NCI-H2029 (cell line): ENCODE data around the gene DCUN1D1.

Experiments
- DNase-seq: peaks from one replicate; lab custom pipeline; 2025; lab: John Stamatoyannopoulos, UW

DCUN1D1 gene

DNA sequence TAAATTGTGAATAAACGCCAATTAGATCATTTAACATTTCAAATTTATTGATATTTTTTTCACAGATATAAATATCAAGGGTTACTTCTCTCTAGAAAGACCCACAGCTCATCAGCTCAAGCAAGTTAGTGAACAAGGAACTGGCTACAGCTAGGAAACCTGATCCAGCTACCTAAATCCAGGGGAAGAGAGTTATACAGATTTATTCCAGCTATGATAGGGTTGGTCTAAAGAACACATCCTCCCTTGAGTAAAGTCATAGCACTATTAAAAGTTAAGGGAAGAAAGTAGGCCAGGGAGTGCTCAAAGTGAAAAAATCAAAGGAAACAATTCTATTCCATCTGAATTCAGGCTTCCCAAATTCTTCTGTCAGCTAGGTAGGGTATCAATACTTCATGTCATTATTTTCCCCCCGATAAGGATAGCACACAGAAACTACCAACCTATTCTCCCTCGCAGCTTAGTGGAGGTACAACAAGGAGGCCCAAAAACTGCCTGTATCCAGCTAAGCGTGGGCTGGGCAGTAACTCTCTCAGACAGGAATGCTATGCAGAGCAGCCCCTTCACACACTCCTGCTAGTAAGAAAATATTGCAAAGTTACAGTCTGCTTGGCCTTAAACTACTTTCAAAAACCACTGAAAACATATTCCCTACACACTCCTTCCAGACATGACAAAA is 44.0 kb downstream of the DCUN1D1 start:
- DNase-seq = no peak

DNA sequence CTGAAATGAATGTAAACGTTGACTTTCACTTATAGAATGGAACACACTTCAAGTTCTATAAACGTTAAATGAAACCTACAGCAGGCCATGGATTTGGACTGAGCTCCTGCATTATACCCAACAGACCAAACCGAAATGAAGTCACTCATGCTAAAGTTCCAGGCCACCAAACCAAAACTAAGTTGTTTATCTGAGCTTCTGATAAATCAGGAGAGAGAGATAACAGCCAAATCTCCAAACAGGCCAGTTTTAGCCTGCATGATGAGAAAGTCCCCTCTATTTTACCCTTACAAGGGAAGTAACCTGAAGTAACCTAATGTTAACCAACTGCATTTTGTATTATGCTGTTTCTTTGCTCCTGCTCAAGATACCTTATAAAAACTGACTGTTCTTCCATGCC is 44.5 kb downstream of the DCUN1D1 start:
- no peak for DNase-seq

DNA sequence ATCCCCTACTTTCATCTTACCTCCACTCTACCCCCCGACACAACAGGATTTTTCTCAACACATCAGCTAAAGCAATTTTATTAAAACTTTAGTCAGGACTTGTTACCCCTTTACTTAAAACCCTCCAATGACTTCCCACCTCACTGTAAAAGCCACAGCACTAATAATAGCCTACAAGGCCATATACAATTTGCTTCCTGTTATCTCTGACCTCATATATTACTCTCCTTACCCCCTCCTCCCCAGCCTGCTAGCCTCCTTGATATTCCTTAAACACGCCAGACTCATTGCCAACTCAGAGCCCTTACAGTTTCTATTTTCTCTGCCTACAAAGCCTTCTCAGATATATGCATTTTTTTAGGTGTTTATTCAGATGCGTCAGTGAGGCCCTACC is 54.4 kb downstream of the DCUN1D1 start:
- DNase-seq = no peak

DNA sequence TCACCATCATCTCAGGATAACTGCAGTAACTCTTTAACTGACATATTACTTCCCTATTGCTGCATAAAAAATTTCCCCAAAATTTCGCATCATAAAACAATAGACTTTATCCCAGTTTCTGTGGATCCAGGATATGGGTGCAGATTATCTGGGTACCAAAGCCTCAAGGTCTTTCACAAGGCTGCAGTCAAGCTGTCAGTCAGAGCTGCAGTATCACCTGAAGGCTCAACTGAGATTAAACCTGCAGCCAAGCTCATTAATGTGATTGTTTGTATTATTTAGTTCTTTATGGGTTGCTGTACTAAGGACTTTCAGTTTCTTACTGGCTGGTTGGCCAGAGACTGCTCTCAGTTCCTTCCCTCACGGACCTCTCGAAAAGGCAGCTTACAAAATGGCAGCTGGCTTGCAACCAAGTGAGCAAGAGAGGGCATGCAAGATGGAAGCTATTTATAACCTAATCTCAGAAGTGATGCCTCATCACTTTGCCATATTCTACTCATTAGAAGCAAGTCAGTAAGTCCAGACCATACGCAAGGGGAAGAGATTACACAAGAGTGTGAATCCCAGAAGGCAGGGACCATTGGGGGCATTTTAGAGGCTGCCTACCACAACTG is 54.9 kb downstream of the DCUN1D1 start:
- no peak for DNase-seq

DNA sequence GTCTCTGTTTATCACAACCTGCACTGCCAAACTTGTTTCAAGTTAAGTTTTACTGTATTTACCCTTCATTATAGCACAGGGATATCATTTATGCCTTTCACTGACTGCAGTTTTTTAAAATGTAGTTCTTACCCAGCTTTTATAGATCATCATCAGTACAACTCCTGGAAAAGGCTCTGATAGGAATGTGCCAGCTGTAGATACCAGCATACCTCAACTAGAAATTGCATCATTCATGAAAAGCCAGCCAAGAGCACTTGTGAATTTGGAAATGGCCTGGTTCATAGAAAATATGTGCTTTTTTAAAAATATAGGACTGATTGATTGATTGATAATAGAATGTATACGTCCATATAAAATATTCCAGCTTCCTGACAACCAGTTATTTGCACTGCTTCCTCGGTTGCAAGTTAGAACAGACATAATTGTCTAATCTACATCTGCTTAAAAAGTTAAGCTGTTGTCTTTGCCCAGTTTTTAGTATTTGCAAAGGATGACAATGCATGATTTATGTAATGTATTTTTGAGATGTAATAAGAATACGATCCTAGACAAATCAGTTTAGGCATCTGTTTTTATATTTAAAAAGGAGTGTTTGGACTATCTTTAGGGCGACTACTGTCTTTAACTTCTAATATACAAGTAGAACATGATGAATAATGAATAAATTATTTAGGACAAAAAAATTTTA is 58.5 kb downstream of the DCUN1D1 start:
- DNase-seq = no peak

DNA sequence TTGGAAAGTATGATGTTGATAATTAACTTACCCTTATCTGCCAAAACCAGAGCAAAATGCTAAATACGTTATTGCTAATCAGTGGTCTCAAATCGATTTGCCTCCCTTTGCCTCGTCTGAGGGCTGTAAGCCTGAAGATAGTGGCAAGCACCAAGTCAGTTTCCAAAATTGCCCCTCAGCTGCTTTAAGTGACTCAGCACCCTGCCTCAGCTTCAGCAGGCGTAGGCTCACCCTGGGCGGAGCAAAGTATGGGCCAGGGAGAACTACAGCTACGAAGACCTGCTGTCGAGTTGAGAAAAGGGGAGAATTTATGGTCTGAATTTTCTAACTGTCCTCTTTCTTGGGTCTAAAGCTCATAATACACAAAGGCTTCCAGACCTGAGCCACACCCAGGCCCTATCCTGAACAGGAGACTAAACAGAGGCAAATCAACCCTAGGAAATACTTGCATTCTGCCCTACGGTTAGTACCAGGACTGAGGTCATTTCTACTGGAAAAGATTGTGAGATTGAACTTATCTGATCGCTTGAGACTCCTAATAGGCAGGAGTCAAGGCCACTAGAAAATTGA is 59.7 kb downstream of the DCUN1D1 start:
- DNase-seq = no peak

DNA sequence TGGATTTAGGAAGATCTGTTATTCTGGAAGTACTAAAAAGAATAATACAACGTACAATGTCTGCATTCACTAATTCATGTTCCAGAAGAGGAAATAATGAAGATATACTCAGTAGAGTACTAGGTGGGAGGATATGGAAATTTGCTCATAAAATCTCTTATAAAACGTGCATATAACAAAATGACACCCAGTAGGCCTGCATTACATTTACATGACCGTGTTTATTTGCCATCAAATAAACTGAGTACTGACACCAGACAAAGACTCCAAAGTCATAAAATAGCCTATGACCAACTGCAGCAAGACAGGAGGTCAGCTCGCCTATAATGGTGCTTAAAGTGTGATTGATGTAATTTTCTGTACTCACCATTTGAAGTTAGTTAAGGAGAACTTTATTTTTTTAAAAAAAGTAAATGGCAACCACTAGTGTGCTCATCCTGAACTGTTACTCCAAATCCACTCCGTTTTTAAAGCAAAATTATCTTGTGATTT is 60.4 kb downstream of the DCUN1D1 start:
- no peak for DNase-seq

DNA sequence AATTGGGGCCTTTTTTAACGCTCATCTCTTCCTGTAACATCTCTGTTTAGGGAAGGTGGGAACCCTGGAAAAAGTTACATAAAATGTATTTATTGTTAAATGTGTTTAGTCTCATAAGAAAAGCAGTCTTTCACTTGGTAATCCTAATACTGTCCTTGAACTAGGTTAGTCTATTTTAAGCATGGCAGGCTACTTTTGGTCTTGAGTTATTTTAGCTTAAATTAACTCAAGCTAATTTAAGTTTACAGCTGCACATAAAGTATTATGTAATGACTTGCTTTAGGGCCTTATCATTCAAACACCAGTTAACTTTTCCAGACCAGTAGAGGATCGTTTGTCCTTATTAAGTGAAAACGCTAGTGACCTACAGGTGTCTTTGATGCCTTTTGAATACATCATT is 63.2 kb downstream of the DCUN1D1 start:
- no peak for DNase-seq

DNA sequence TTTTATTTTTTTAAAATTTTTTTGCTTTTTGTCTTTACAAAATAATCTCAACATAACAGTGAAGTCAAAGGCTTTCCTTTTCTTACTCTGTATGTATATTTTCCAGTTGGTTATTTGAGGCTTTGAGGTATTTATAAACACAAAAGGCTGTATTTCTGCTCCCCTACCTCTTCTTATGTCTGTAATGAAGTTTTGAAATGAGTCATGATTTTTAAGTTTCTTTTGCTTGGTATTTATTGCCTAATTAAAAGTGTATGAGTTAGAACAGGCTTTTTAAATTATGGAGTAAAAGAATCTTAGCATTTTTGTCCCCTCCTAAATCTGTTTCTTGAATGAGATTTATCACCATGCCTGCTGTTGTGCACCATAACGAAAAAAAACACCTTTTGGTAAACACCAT is 66.0 kb downstream of the DCUN1D1 start:
- no peak for DNase-seq

DNA sequence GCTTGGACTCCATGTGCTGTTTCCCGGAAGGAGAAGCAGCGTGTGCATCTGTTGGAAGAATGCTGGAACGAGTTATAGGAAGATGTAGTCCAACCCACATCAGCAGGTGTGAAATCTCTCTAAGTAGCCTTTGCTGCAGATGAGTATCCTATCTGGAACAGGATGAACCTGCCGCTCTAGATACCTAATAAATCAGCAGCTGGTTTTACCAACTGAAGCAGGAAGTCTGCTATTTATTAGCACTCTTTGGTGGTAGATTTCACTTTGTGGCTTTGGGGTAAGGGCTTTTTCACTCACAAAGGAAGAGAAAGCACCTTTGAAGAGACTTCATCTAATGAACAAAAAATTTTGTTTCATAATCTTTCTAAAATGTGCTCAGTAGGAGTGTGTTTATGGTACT is 66.4 kb downstream of the DCUN1D1 start:
- DNase-seq = peak; percentile 75

DNA sequence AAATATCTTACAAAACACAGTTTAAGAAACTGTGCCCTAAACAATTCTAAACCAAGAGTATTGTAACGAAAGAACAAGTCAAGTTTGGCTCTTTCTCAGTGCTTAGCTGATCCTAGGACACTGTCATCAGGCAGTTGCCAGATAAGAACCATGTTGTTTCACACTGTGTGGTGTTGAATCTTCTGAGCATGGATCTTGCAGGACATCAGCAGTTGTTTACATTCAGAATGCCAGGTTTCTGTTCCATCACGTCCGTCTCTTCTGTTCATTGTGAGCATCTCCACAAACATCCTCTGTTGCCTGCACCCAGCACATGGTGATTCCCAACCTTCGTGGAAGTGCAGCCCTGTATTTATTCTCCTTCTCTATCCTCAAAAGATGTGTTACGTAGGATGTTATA is 67.9 kb downstream of the DCUN1D1 start:
- no peak for DNase-seq

DNA sequence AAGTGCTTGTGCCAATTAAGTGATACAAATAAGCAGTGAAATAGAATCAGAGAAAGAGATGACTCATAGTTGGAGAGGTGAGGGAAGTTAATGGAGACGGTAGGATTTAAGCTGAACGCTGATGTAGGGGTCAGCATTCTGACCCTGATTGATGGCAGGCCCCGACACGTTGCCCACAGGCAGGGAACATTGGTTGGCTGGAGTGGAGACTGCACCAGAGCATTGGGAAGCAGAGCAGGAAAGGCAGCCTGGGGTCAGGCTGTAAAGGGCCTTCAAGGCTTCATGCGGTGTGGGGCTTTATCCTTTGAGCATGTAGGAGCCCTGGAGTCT is 68.6 kb downstream of the DCUN1D1 start:
- no peak for DNase-seq

DNA sequence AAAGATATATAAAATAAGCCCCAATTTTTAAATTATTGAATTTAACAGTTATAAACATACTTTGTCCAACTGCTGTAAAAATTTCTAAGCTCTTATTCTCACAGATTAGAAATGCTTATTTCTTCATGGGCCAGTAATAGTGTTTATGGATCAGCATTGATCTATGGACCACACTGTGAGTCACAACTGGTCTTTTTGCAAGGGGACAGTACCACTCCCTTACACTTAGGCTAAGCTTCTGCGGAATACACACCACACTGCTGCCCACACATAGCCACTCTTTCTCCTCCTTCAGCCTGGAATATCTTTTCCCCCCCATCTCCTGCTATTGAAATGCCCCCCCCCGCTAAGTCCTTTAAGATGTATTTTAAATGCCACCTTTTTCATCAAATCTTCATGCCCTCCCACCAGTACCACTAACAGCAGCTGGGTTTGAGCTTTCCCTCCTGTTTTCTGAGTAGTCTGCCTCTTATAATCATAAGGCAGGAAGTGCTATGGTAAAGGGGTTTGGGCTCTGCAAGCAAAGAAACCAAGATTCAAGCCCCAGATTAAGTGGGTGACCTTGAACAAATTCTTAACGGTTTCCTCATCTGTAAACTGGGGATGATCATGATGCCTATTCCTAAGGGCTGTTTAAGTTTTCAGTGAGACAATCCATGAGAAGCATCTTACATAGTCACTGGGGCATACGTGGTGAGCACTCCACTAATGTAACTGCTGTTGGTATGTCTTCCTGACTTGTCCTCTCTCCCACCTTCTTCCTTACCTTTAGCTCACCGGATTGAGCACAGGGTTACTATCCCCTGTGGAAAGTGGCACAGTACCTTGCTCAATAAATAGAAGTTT is 69.2 kb downstream of the DCUN1D1 start:
- DNase-seq = no peak

DNA sequence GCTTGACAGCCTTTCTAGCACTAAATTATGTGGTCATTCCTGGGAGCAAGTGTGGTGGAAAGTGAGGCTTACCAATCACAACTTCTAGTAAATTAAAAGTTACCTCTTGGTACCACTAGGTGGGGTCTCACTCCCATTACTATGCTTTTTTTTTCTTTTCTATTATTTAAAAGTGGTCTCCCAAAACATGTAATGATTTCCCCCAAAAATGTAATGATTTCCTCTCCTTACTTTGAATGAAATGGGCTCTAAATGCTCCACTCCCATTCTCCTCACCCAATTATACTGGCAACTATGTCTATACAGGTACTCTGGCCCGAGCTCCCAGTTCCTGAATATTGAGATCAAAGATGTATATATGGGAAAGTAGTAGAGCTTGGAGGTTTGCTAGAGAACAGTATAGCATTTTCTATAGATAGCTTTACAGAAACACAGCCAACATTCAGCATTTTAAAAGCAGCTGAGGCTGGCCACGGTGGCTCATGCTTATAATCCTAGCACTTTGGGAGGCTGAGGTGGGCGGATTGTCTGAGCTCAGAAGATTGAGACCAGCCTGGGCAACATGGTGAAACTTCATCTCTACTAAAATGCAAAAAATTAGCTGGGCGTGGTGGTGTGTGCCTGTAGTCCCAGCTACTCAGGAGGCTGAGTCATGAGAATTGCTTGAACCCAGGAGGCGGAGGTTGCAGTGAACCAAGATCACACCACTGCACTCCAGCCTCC is 70.9 kb downstream of the DCUN1D1 start:
- no peak for DNase-seq

DNA sequence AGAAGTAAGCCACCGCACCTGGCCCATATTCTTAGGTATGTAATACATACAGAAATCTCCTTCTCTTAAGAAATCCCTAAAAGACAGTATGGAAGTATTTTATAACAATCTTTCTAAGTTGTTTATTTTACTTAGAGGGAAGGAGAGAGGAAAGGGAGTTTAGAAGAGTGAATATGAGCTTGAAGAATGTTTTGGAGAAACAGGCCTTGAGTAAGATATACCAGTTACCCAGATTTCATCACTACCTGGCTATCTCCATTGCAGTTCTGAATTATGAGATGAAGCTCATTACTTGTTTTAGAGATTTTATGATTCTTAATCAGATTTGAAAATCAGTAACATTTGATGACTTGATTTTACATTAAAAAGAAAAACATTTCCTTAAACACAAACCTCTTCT is 71.9 kb downstream of the DCUN1D1 start:
- DNase-seq = no peak

DNA sequence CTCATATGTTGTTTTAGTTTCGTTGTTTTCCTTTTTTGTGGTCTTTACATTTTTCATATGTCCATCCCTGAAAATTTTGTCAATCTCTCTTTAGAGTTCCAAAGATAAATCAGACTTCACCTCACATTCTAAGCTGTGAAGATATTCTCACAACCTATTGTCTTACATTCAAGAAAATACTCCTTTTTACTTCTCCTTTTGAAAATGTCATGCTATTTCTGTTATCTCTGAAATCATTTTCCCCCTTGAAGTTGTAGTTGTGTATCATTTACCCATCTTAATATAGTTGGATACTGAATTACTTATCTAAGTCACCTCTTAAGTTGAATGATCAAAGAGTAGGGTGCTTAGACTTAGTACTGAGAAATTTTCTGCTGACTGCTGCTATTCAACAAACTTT is 74.3 kb downstream of the DCUN1D1 start:
- no peak for DNase-seq

DNA sequence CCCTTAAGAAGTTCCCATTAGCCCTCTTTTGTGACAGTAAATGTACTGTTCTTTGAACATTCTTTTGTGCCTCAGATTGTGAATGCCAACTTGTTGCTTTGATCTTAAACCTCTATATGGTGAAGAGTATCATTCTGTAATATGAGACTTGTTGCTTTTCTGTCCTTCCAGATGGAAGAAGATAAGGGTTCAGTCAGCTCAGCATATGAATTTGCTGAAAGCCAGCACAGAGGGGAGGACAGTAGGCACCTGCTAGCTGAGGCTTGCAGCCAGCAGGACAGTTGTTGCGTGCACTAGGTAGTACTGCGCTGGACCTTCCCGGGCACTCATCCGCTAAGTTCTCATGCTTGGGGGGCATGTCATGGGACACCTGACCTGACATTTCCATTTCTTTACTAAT is 74.7 kb downstream of the DCUN1D1 start:
- no peak for DNase-seq

DNA sequence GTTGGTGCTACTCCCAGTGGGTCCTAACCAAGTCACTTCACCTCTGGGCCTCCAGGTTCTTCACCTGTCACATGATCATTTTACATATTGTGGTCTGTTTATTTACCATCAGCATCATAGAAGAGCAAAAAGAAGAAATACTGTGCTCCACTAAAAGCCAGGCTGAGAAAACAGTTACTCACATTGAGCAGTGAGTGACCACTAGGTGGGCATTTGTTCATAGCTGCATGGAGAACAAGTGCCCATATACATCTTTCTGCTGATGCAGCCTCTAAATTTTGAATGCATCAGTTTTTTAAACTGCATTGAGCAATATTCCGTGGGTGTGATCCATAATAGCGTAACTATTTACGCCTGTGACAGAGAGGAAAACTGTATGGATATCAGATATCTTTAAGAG is 76.2 kb downstream of the DCUN1D1 start:
- DNase-seq = no peak

DNA sequence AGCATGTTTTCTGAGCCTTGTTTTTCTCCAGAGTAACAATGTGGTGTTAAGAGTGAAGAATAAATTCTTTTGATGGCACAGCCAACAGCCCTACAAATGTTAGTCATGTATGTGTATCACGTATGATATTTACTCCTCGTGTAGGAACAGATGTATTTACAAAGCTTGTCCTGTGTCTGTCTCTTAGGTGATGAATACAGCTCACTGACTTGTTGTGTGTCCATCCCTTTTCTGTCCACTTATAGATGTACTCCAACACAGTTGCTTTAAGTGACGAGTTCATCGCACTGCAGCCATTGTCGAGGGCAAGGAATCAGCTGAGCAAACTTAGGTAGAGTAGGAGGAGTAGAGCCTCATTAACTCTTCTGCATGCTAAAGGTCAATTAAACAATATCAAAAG is 78.1 kb downstream of the DCUN1D1 start:
- DNase-seq = no peak

DNA sequence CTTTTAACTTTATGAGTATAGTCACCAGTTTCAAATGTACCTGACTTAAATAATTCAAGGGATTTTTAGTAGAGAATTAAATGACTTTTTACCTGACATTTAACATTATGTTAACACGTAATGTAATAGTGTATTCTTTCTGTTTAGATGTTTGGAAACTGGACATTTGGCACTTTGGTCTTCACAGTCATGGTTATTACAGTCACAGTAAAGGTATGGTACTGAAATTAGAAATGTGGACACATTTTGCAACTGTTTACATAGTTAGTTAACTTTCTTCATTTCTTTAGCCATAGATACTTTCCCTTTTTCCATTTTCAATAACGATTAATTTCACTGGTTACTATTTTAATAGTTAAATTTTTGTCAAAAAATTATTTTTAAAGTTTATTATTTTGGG is 83.8 kb downstream of the DCUN1D1 start:
- no peak for DNase-seq

DNA sequence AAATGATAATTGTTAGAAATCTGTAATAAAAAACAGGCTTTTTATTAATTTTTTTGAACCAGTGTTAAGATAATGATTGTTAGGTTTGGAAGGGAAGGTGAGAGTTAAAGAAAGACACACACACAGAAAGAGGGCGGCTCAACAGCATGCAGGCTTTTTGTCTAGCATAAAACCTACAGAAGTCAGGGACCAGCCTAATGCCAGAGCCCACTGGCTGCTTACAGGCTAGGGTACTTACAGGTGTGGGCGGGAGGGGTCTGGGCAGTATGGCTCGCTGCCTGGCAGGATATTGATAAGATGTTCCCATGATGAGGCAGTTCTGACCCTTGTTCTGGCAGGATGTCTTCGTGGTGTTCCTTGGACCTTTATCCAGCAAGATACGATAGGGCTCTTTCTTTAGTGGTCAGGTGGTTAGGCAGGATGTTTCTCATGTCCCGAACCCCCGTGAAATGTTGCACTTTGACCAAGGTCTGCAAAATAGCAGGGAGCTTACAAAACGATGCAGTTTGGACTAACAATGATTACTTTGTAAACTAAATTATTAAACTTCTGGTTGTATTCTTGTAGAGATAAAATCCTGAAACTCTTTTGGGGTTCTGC is 84.7 kb downstream of the DCUN1D1 start:
- no peak for DNase-seq
